HL-60/S4 treated with retinoic acid at 250 ng/mL for 4 days and 3 days (cell line): ENCODE data around the gene SPDYE6.
"Not testable (repeated sequence)": the region's sequence is repeated elsewhere in the genome, so short reads cannot be mapped to it uniquely, and the experiment has no call there.

Source experiments
- in situ Hi-C: fragments of 300-500 bp; cut with MboI; formaldehyde crosslinking; loops from 2 replicates; pipeline ENCODE4 v1.7.0; 2022; ENCODE audit warnings: low sequenced_read_pairs

The SPDYE6 gene

GRCh38 chr7:102356344-102356743 lies at the start of gene SPDYE6:
Gene SPDYE6, minus strand, starts transcription at chr7:102356444. Its CDS starts 421 bp downstream, at chr7:102356023.
- in situ Hi-C loops = not testable (repeated sequence)

GRCh38 chr7:102404862-102405188 lies 48.6 kb upstream of the SPDYE6 start:
- in situ Hi-C loops = not testable (repeated sequence)

GRCh38 chr7:102404005-102404861 lies 48.0 kb upstream of the SPDYE6 start:
- in situ Hi-C loops = no loop called here

- in situ Hi-C loops = no loop called here
These were observed 47.3 kb upstream of the SPDYE6 start for GRCh38 chr7:102403563-102403962.

GRCh38 chr7:102400360-102400759 lies 44.1 kb upstream of the SPDYE6 start:
- in situ Hi-C loops = no loop called here

GRCh38 chr7:102398543-102398942 lies 42.3 kb upstream of the SPDYE6 start:
- in situ Hi-C loops = loop anchor here (25.0 kb wide), 1 partner anchor 861 kb away; no protein-coding TSS in a partner anchor

- in situ Hi-C loops = loop anchor here (25.0 kb wide), 1 partner anchor 859 kb away; no protein-coding TSS in a partner anchor
These were observed 40.4 kb upstream of the SPDYE6 start for GRCh38 chr7:102396710-102397019.

GRCh38 chr7:102395873-102396709 lies 39.8 kb upstream of the SPDYE6 start, which contains the start of gene PRKRIP1:
Gene PRKRIP1, plus strand, starts transcription at chr7:102396363. Its CDS starts 49 bp downstream, at chr7:102396412.
- in situ Hi-C loops = loop anchor here (25.0 kb wide), 1 partner anchor 859 kb away; no protein-coding TSS in a partner anchor

- in situ Hi-C loops = loop anchor here (25.0 kb wide), 1 partner anchor 858 kb away; no protein-coding TSS in a partner anchor
These were observed 39.3 kb upstream of the SPDYE6 start for GRCh38 chr7:102395592-102395872.

- in situ Hi-C loops = loop anchor here (5.0 to 25.0 kb wide), 2 partner anchors 111 to 856 kb away; no protein-coding TSS in a partner anchor
These were observed 37.2 kb upstream of the SPDYE6 start for GRCh38 chr7:102393467-102393866.

- in situ Hi-C loops = loop anchor here (5.0 to 25.0 kb wide), 2 partner anchors 110 to 855 kb away; no protein-coding TSS in a partner anchor
These were observed 36.1 kb upstream of the SPDYE6 start for GRCh38 chr7:102392330-102392729.

- in situ Hi-C loops = loop anchor here (5.0 to 25.0 kb wide), 2 partner anchors 109 to 854 kb away; no protein-coding TSS in a partner anchor
These were observed 34.6 kb upstream of the SPDYE6 start for GRCh38 chr7:102390697-102391484.

- in situ Hi-C loops = loop anchor here (5.0 to 25.0 kb wide), 2 partner anchors 108 to 853 kb away; no protein-coding TSS in a partner anchor
These were observed 33.6 kb upstream of the SPDYE6 start for GRCh38 chr7:102389810-102390209.

- in situ Hi-C loops = loop anchor here (25.0 kb wide), 1 partner anchor 850 kb away; no protein-coding TSS in a partner anchor
These were observed 30.8 kb upstream of the SPDYE6 start for GRCh38 chr7:102387064-102387463.

- in situ Hi-C loops = loop anchor here (25.0 kb wide), 1 partner anchor 845 kb away; no protein-coding TSS in a partner anchor
These were observed 25.6 kb upstream of the SPDYE6 start for GRCh38 chr7:102381696-102382425.

- in situ Hi-C loops = loop anchor here (25.0 kb wide), 1 partner anchor 844 kb away; no protein-coding TSS in a partner anchor
These were observed 24.6 kb upstream of the SPDYE6 start for GRCh38 chr7:102380837-102381236.

- in situ Hi-C loops = loop anchor here (25.0 kb wide), 1 partner anchor 840 kb away; no protein-coding TSS in a partner anchor
These were observed 20.8 kb upstream of the SPDYE6 start for GRCh38 chr7:102376964-102377466.

GRCh38 chr7:102372796-102373195 lies 16.6 kb upstream of the SPDYE6 start:
- in situ Hi-C loops = not testable (repeated sequence)

GRCh38 chr7:102370038-102370437 lies 13.8 kb upstream of the SPDYE6 start:
- in situ Hi-C loops = not testable (repeated sequence)
